Astrocyte (in vitro differentiated cells and primary cell): ENCODE results near the gene PAQR4.

Experiments used
- CTCF ChIP-seq: IDR thresholded peaks from 2 replicates; pipeline ENCODE4 v1.5.1; 2011; ENCODE audit warnings: low read depth, mild to moderate bottlenecking, inconsistent platforms, low read length, moderate library complexity; ENCODE audit not compliant: insufficient read depth
- EZH2 ChIP-seq: IDR thresholded peaks from 2 replicates; pipeline ENCODE4 v1.6.1; 2012; ENCODE audit warnings: mild to moderate bottlenecking, low read length, inconsistent platforms; ENCODE audit not compliant: insufficient read depth

- no peak for TF ChIP-seq CTCF
- TF ChIP-seq EZH2, result no peak
Measured at GRCh38 chr16:3020247-3020603, 51.1 kb downstream of the PAQR4 start, which contains the start of gene TNFRSF12A.
